GM19372 (cell line): ENCODE results near the gene PPM1J.

Experiments used
- ATAC-seq: cut with Tn5 transposase; IDR thresholded peaks from one replicate; pipeline ENCODE4 v1.9.1; 2021; ENCODE audit warnings: mild to moderate bottlenecking, low read depth, moderate library complexity; ENCODE audit not compliant: unreplicated experiment

PPM1J gene

GRCh38 chr1:112707221-112708001 is 7.7 kb downstream of the PPM1J start:
- peak; percentile 54 for ATAC-seq

- peak; percentile 63 for ATAC-seq
Measured at GRCh38 chr1:112706505-112707220, 8.5 kb downstream of the PPM1J start, which contains the start of gene RHOC. TSS of gene RHOC (minus strand) at chr1:112707127. CDS start at chr1:112703799, 3,328 bp downstream.

- peak; percentile 57 for ATAC-seq
Measured at GRCh38 chr1:112704934-112705627, 10.1 kb downstream of the PPM1J start.

- no peak for ATAC-seq
Measured at GRCh38 chr1:112704391-112704933, 10.7 kb downstream of the PPM1J start.

GRCh38 chr1:112703706-112704105 is 11.4 kb downstream of the PPM1J start:
- no peak for ATAC-seq

- ATAC-seq = no peak
Measured at GRCh38 chr1:112702420-112703261, 12.5 kb downstream of the PPM1J start.

- ATAC-seq = no peak
Measured at GRCh38 chr1:112702067-112702395, 13.1 kb downstream of the PPM1J start.

- ATAC-seq = no peak
Measured at GRCh38 chr1:112701227-112702066, 13.7 kb downstream of the PPM1J start.

- no peak for ATAC-seq
Measured at GRCh38 chr1:112700290-112701226, 14.6 kb downstream of the PPM1J start.

- ATAC-seq = no peak
Measured at GRCh38 chr1:112699425-112700144, 15.5 kb downstream of the PPM1J start.

- ATAC-seq = no peak
Measured at GRCh38 chr1:112698366-112699310, 16.5 kb downstream of the PPM1J start.

- ATAC-seq = no peak
Measured at GRCh38 chr1:112697781-112698201, 17.3 kb downstream of the PPM1J start.

- no peak for ATAC-seq
Measured at GRCh38 chr1:112696578-112697314, 18.4 kb downstream of the PPM1J start.

- ATAC-seq = no peak
Measured at GRCh38 chr1:112695276-112695675, 19.9 kb downstream of the PPM1J start.

GRCh38 chr1:112694363-112694929 is 20.7 kb downstream of the PPM1J start:
- ATAC-seq = no peak
